B cell (primary cell): ENCODE results near the gene MARCOL. TPM values are rescaled to one million over a fixed set of nuclear protein-coding genes. Genes with fewer than 3 reads are reported as not detected.

ENCODE experiments used
- ATAC-seq: fragments of 200-7000 bp; cut with Tn5 transposase; one replicate; pipeline ENCODE4 v1.10.0; 2021; ENCODE audit warnings: low read depth, mild to moderate bottlenecking, moderate number of reproducible peaks, moderate library complexity
- CTCF ChIA-PET: fragments of 350-600 bp; sonication (Branson Sonifier 250); formaldehyde crosslinking; loops from one replicate; lab custom pipeline; 2021; ENCODE audit warnings: antibody characterized with exemption, inconsistent platforms; lab: Charles Lee
- POLR2A ChIA-PET: fragments of 350-600 bp; sonication (Branson Sonifier 250); formaldehyde crosslinking; loops from one replicate; lab custom pipeline; 2021; ENCODE audit warnings: antibody characterized with exemption; lab: Charles Lee
- DNase-seq: peaks from one replicate; pipeline ENCODE4 v3.0.0; 2013
- H2AFZ ChIP-seq: 2 replicates; pipeline ENCODE4 v1.6.1; 2012; ENCODE audit warnings: mild to moderate bottlenecking, low read depth, low read length; ENCODE audit not compliant: insufficient read depth, poor library complexity, severe bottlenecking
- H3K27ac ChIP-seq, 2 donors: 1 replicate in 1 of 2; 2 replicates in 1 of 2; pipeline ENCODE4 v1.5.1; 2012 to 2013; ENCODE audit warnings: low read length in 2 of 2, mild to moderate bottlenecking in 2 of 2, moderate library complexity in 1 of 2
- H3K27me3 ChIP-seq, 4 experiments: fragments of 200-600 bp in 1 of 4; sonication (generic) in 1 of 4; replicated peaks in 1 of 4; 1 replicate in 2 of 4; 2 replicates in 2 of 4; pipeline versions ENCODE4 v1.6.1 to v1.7.0; 2013 to 2016; ENCODE audit warnings: low read length in 3 of 4, mild to moderate bottlenecking in 2 of 4, mixed read lengths in 1 of 4, moderate library complexity in 1 of 4; ENCODE audit not compliant: insufficient read depth in 4 of 4, control insufficient read depth in 3 of 4; ENCODE audit errors: control extremely low read depth in 1 of 4
- H3K36me3 ChIP-seq, 2 experiments: replicated peaks in 1 of 2; 1 replicate in 1 of 2; 2 replicates in 1 of 2; pipeline versions ENCODE4 v1.6.1 to v1.7.1; 2013; ENCODE audit warnings: low read length in 1 of 2; ENCODE audit not compliant: insufficient read depth in 2 of 2, control insufficient read depth in 1 of 2; ENCODE audit errors: control extremely low read depth in 1 of 2, extremely low read depth in 1 of 2
- H3K4me1 ChIP-seq, 2 donors: fragments of 200-600 bp in 1 of 2; sonication (generic) in 1 of 2; 1 replicate in 1 of 2; 2 replicates in 1 of 2; pipeline versions ENCODE4 v1.5.1 to v1.6.1; 2013 to 2017; ENCODE audit warnings: low read length in 2 of 2; ENCODE audit not compliant: control insufficient read depth in 2 of 2, insufficient read depth in 2 of 2
- H3K4me2 ChIP-seq: replicated peaks from 2 replicates; pipeline ENCODE3; 2012; ENCODE audit warnings: mild to moderate bottlenecking, low read depth, low read length; ENCODE audit not compliant: poor library complexity, severe bottlenecking
- H3K4me3 ChIP-seq, 5 experiments: fragments of 200-600 bp in 1 of 5; sonication (generic) in 1 of 5; 1 replicate in 3 of 5; 2 replicates in 2 of 5; pipeline versions ENCODE4 v1.5.1 to v1.7.0; 2011 to 2016; ENCODE audit warnings: low read length in 4 of 5, mild to moderate bottlenecking in 4 of 5, low read depth in 2 of 5, control low read depth in 1 of 5, moderate library complexity in 1 of 5; ENCODE audit not compliant: insufficient read depth in 1 of 5; ENCODE audit errors: control extremely low read depth in 1 of 5, extremely low read depth in 1 of 5
- H3K79me2 ChIP-seq: fragments of 200-600 bp; sonication (generic); one replicate; pipeline ENCODE4 v1.6.0; 2016; ENCODE audit warnings: low read length; ENCODE audit not compliant: control insufficient read depth, insufficient read depth
- H3K9ac ChIP-seq: fragments of 200-600 bp; sonication (generic); 2 replicates; pipeline ENCODE4 v1.6.1; 2017; ENCODE audit warnings: mild to moderate bottlenecking, low read length, moderate library complexity
- H3K9me3 ChIP-seq, 3 donors: one replicate each; pipeline versions ENCODE4 v1.6.1 to v1.7.1; 2013; ENCODE audit warnings: low read length in 2 of 3; ENCODE audit not compliant: control insufficient read depth in 2 of 3, insufficient read depth in 1 of 3; ENCODE audit errors: control extremely low read depth in 1 of 3
- H4K20me1 ChIP-seq: 2 replicates; pipeline ENCODE4 v1.6.0; 2012; ENCODE audit warnings: mild to moderate bottlenecking, low read length; ENCODE audit not compliant: insufficient read depth, control insufficient read depth, poor library complexity, severe bottlenecking
- H3K27ac Mint-ChIP-seq: one replicate; pipeline ENCODE4 v1.8.0; 2021; ENCODE audit warnings: mixed read lengths
- H3K27me3 Mint-ChIP-seq: one replicate; pipeline ENCODE4 v1.8.0; 2021; ENCODE audit warnings: mixed read lengths
- H3K4me1 Mint-ChIP-seq: one replicate; pipeline ENCODE4 v1.8.0; 2021; ENCODE audit warnings: mixed read lengths
- H3K4me3 Mint-ChIP-seq: one replicate; pipeline ENCODE4 v1.8.0; 2021; ENCODE audit warnings: mixed read lengths
- H3K9me3 Mint-ChIP-seq: one replicate; pipeline ENCODE4 v1.8.0; 2022; ENCODE audit warnings: mixed read lengths; ENCODE audit not compliant: insufficient read depth
- CTCF ChIP-seq: fragments of 200-600 bp; IDR thresholded peaks from one replicate; pipeline ENCODE4 v1.8.0; 2022; ENCODE audit warnings: antibody characterized with exemption, mild to moderate bottlenecking
- EZH2 ChIP-seq: IDR thresholded peaks from 2 replicates; pipeline ENCODE4 v1.6.1; 2012; ENCODE audit warnings: borderline replicate concordance, low read depth, mild to moderate bottlenecking, moderate library complexity, low read length; ENCODE audit not compliant: insufficient read depth, poor library complexity, severe bottlenecking
- WGBS: methylation state at CpG from one replicate; pipeline ENCODE4 v1.1.5; 2013; ENCODE audit warnings: missing lambda C conversion rate; ENCODE audit not compliant: insufficient coverage; 5-methylcytosine and 5-hydroxymethylcytosine counted together
- intact Hi-C: fragments of 100-400 bp; cut with micrococcal nuclease; formaldehyde crosslinking; loops from one replicate; pipeline ENCODE4 v1.10.0; 2022
- polyA plus RNA-seq: library from polyadenylated mRNA; depleted of rRNA; stranded (reverse); fragments of >200 nt; gene quantifications from 2 replicates; pipeline ENCODE4 v1.2.3, GENCODE V29; 2012
- total RNA-seq, 2 donors: library from RNA; stranded (reverse); fragments of 120-200 nt in 1 of 2; gene quantifications; 1 replicate in 1 of 2; 2 replicates in 1 of 2; pipeline versions ENCODE4 v1.2.3 to v1.2.4, GENCODE V29; 2013 to 2022

Gene MARCOL
- total and polyA plus RNA-seq, 2 donors (not counting 1 experiment from before 2014, with no cell fraction given): not detected

- ATAC-seq (no peak), DNase-seq (no peak)
- Mint-ChIP-seq H3K4me3 (no peak overlapping the region), H3K27ac (no peak overlapping the region), H3K27me3 (no peaks in the 10 kb centered on the region), H3K4me1 (no peaks in the 10 kb centered on the region), H3K9me3 (no peaks in the 10 kb centered on the region)
- Histone ChIP-seq H4K20me1 (no peaks in the 10 kb centered on the region), H3K79me2 (no peaks in the 10 kb centered on the region), H3K27me3 (no peaks in the 10 kb centered on the region), H2AFZ (no peak overlapping the region), H3K9me3 (no peaks in the 10 kb centered on the region), H3K4me2 (no peak overlapping the region), H3K4me1 (no peaks in the 10 kb centered on the region), H3K36me3 (no peaks in the 10 kb centered on the region), H3K9ac (no peak overlapping the region), H3K27ac (no peak overlapping the region), H3K4me3 (no peak overlapping the region)
- intact Hi-C loops: no loop called here
- TF ChIP-seq CTCF: no peak
- no peak for TF ChIP-seq EZH2
- CTCF ChIA-PET: no interaction called here
- POLR2A ChIA-PET: no interaction called here
- no CpG with 5 or more reads among the region's 1 CpG for WGBS
Measured at GRCh38 chr5:148205865-148206264, 32.5 kb upstream of the MARCOL start.

- Histone ChIP-seq H3K9ac (no peak overlapping the region), H3K27ac (no peak overlapping the region), H3K4me2 (no peak overlapping the region), H3K9me3 (no peaks in the 10 kb centered on the region), H2AFZ (no peak overlapping the region), H3K4me3 (no peak overlapping the region), H3K27me3 (no peaks in the 10 kb centered on the region), H3K79me2 (no peaks in the 10 kb centered on the region), H3K4me1 (no peaks in the 10 kb centered on the region), H3K36me3 (no peaks in the 10 kb centered on the region), H4K20me1 (no peaks in the 10 kb centered on the region)
- Mint-ChIP-seq H3K27me3 (no peaks in the 10 kb centered on the region), H3K4me3 (no peak overlapping the region), H3K4me1 (no peaks in the 10 kb centered on the region), H3K27ac (no peak overlapping the region), H3K9me3 (no peaks in the 10 kb centered on the region)
- CTCF ChIA-PET: no interaction called here
- no CpG with 5 or more reads among the region's 1 CpG for WGBS
- intact Hi-C loops: no loop called here
- ATAC-seq: no peak
- DNase-seq: no peak
- no peak for TF ChIP-seq EZH2
- POLR2A ChIA-PET: no interaction called here
Measured at GRCh38 chr5:148206620-148207019, 31.7 kb upstream of the MARCOL start.
